Neuronal stem cell (in vitro differentiated cells): Measurements from ENCODE around the gene PACS2.

Source experiments
- DNase-seq: peaks from one replicate; pipeline ENCODE4 v3.0.0-alpha.2; 2013; ENCODE audit warnings: low spot score
- H2AFZ ChIP-seq: one replicate; pipeline ENCODE4 v1.6.1; 2013; ENCODE audit warnings: mild to moderate bottlenecking, low read length, inconsistent platforms
- H2AK5ac ChIP-seq: 2 replicates; pipeline ENCODE4 v1.6.1; 2013; ENCODE audit warnings: low read depth, mild to moderate bottlenecking, inconsistent platforms, low read length, moderate library complexity, mixed read lengths
- H2BK120ac ChIP-seq: 2 replicates; pipeline ENCODE4 v1.6.1; 2013; ENCODE audit warnings: low read depth, mild to moderate bottlenecking, inconsistent platforms, low read length, moderate library complexity, mixed read lengths
- H2BK12ac ChIP-seq: one replicate; pipeline ENCODE4 v1.6.1; 2013; ENCODE audit warnings: low read length, inconsistent platforms
- H2BK15ac ChIP-seq: 2 replicates; pipeline ENCODE4 v1.6.1; 2013; ENCODE audit warnings: mild to moderate bottlenecking, low read length, inconsistent platforms, mixed read lengths
- H2BK5ac ChIP-seq: one replicate; pipeline ENCODE4 v1.6.1; 2013; ENCODE audit warnings: inconsistent platforms, mild to moderate bottlenecking, low read length, moderate library complexity
- H3K14ac ChIP-seq: one replicate; pipeline ENCODE4 v1.6.1; 2013; ENCODE audit warnings: low read length, inconsistent platforms
- H3K18ac ChIP-seq: 2 replicates; pipeline ENCODE4 v1.6.1; 2013; ENCODE audit warnings: low read length, inconsistent platforms
- H3K23ac ChIP-seq: 2 replicates; pipeline ENCODE4 v1.6.1; 2013; ENCODE audit warnings: low read depth, mild to moderate bottlenecking, mixed read lengths, low read length, inconsistent platforms; ENCODE audit not compliant: poor library complexity
- H3K27ac ChIP-seq: replicated peaks from 3 replicates; pipeline ENCODE4 v1.5.1; 2013; ENCODE audit warnings: low read length, inconsistent platforms
- H3K27me3 ChIP-seq, 3 experiments: 2 replicates each; pipeline ENCODE4 v1.6.1; 2013; ENCODE audit warnings: low read length in 3 of 3, mild to moderate bottlenecking in 2 of 3, inconsistent platforms in 1 of 3, low read depth in 1 of 3, mixed read lengths in 1 of 3, moderate library complexity in 1 of 3; ENCODE audit not compliant: control insufficient read depth in 3 of 3, insufficient read depth in 3 of 3
- H3K36me3 ChIP-seq, 2 donors: replicated peaks in 1 of 2; 2 replicates each; pipeline ENCODE4 v1.6.1; 2013; ENCODE audit warnings: low read length in 2 of 2; ENCODE audit not compliant: control insufficient read depth in 2 of 2, insufficient read depth in 2 of 2
- H3K4ac ChIP-seq: 2 replicates; pipeline ENCODE4 v1.6.1; 2013; ENCODE audit warnings: inconsistent platforms, mild to moderate bottlenecking, low read length, moderate library complexity
- H3K4me1 ChIP-seq, 2 donors: 1 replicate in 1 of 2; 2 replicates in 1 of 2; pipeline ENCODE4 v1.6.1; 2013; ENCODE audit warnings: low read length in 2 of 2, low read depth in 1 of 2; ENCODE audit not compliant: control insufficient read depth in 2 of 2, insufficient read depth in 1 of 2
- H3K4me2 ChIP-seq: one replicate; pipeline ENCODE4 v1.6.1; 2013; ENCODE audit warnings: mild to moderate bottlenecking, low read length, inconsistent platforms; ENCODE audit not compliant: insufficient read depth, poor library complexity, severe bottlenecking
- H3K4me3 ChIP-seq, 2 donors: 2 replicates each; pipeline ENCODE4 v1.5.1; 2013; ENCODE audit warnings: low read length in 2 of 2, mild to moderate bottlenecking in 2 of 2, inconsistent platforms in 1 of 2, moderate library complexity in 1 of 2
- H3K79me1 ChIP-seq: one replicate; pipeline ENCODE4 v1.6.1; 2013; ENCODE audit warnings: low read depth, mild to moderate bottlenecking, inconsistent platforms, low read length, moderate library complexity
- H3K9ac ChIP-seq: one replicate; pipeline ENCODE4 v1.6.1; 2013; ENCODE audit warnings: mild to moderate bottlenecking, low read depth, low read length, inconsistent platforms; ENCODE audit not compliant: poor library complexity
- H3K9me3 ChIP-seq, 2 donors: replicated peaks in 1 of 2; 2 replicates each; pipeline versions ENCODE3 to v1.6.1; 2013; ENCODE audit warnings: low read length in 2 of 2, mild to moderate bottlenecking in 2 of 2, inconsistent platforms in 1 of 2, low read depth in 1 of 2, mixed read lengths in 1 of 2, moderate library complexity in 1 of 2; ENCODE audit not compliant: control insufficient read depth in 2 of 2, insufficient read depth in 1 of 2
- H4K8ac ChIP-seq: one replicate; pipeline ENCODE4 v1.6.1; 2013; ENCODE audit warnings: low read depth, mild to moderate bottlenecking, inconsistent platforms, low read length, moderate library complexity
- H4K91ac ChIP-seq: one replicate; pipeline ENCODE4 v1.6.1; 2013; ENCODE audit warnings: low read length, low read depth, mild to moderate bottlenecking, inconsistent platforms; ENCODE audit not compliant: poor library complexity
- WGBS, 2 donors: extraction: QIAGEN DNeasy Blood & Tissue Kit; methylation state at CpG; one replicate each; pipeline ENCODE4 v1.1.7; 2013; ENCODE audit warnings: missing lambda C conversion rate in 2 of 2, mixed read lengths in 1 of 2; ENCODE audit not compliant: insufficient read length in 2 of 2, insufficient replicate concordance in 1 of 2; ENCODE audit errors: extremely low coverage in 2 of 2; 5-methylcytosine and 5-hydroxymethylcytosine counted together

Gene PACS2

GRCh38 chr14:105355850-105356604 lies 41.5 kb downstream of the PACS2 start:
- no peak overlapping the region for H4K91ac ChIP-seq
- H3K79me1 ChIP-seq: no peaks in the 10 kb centered on the region
- no peak overlapping the region for H3K9ac ChIP-seq
- no peak overlapping the region for H2AFZ ChIP-seq
- peaks cover 0 to 12% of the 10 kb centered on the region in 2 donors for H3K4me1 ChIP-seq
- peak overlapping the region; percentile 85 for H3K18ac ChIP-seq
- peak overlapping the region; percentile 19 for H2AK5ac ChIP-seq
- no peak overlapping the region for H2BK15ac ChIP-seq
- DNase-seq: no peak
- no peak overlapping the region for H2BK120ac ChIP-seq
- no peak overlapping the region for H3K4me2 ChIP-seq
- no peak overlapping the region for H2BK12ac ChIP-seq
- peak overlapping the region; percentile 52 for H3K23ac ChIP-seq
- H4K8ac ChIP-seq: no peak overlapping the region
- H3K9me3 ChIP-seq: no peaks in the 10 kb centered on the region
- no peak overlapping the region for H3K4ac ChIP-seq
- no peaks in the 10 kb centered on the region for H3K27me3 ChIP-seq
- no CpG with 5 or more reads among the region's 22 CpGs for WGBS, 2 donors
- no peak overlapping the region for H3K27ac ChIP-seq
- H3K4me3 ChIP-seq: no peak overlapping the region
- H2BK5ac ChIP-seq: no peak overlapping the region
- peak overlapping the region; percentile 38 for H3K14ac ChIP-seq
- H3K36me3 ChIP-seq: peaks cover 3 to 28% of the 10 kb centered on the region in 2 donors

- no peak overlapping the region for H3K4me3 ChIP-seq
- H3K4me1 ChIP-seq: peaks cover 0 to 11% of the 10 kb centered on the region in 2 donors
- peak overlapping the region; percentile 63 for H2AK5ac ChIP-seq
- no peak overlapping the region for H3K23ac ChIP-seq
- WGBS, 2 donors: no CpG with 5 or more reads among the region's 9 CpGs
- H3K36me3 ChIP-seq: peaks cover 3 to 33% of the 10 kb centered on the region in 2 donors
- peak overlapping the region; percentile 92 for H4K8ac ChIP-seq
- no peak overlapping the region for H3K27ac ChIP-seq
- DNase-seq: no peak
- no peak overlapping the region for H2BK12ac ChIP-seq
- H3K14ac ChIP-seq: peak overlapping the region; percentile 94
- peak overlapping the region; percentile 87 for H3K18ac ChIP-seq
- H2BK15ac ChIP-seq: no peak overlapping the region
- no peaks in the 10 kb centered on the region for H3K9me3 ChIP-seq
- no peak overlapping the region for H2AFZ ChIP-seq
- no peaks in the 10 kb centered on the region for H3K27me3 ChIP-seq
- no peak overlapping the region for H2BK120ac ChIP-seq
- H4K91ac ChIP-seq: no peak overlapping the region
- H3K79me1 ChIP-seq: no peaks in the 10 kb centered on the region
- H2BK5ac ChIP-seq: no peak overlapping the region
- H3K4ac ChIP-seq: no peak overlapping the region
- no peak overlapping the region for H3K4me2 ChIP-seq
- H3K9ac ChIP-seq: peak overlapping the region; percentile 60
These were observed 42.4 kb downstream of the PACS2 start for GRCh38 chr14:105356927-105357326.

DNA sequence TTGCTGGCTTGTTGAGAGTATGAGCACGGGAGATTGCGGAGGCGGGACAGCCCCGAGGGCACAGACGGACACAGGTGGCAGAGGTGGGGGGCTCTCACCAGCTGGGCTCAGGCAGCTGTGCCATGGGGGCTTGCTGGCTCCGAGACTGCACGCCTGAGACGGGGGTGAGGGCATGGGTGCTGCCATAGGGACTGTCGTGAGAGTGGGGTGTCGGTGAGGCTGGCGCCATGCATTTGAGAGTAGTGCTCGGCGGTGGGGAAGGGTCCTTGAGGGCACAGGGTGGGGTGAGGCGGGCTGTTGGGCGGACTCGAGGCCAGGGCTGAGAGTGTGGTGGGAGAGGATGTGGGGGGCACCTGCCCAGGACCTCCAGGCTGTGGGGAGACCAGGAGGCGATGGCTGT lies 43.1 kb downstream of the PACS2 start:
- Histone ChIP-seq H2AFZ (no peak overlapping the region), H2BK12ac (peak overlapping the region; percentile 73), H3K9me3 (no peaks in the 10 kb centered on the region), H3K36me3 (peaks cover 3 to 33% of the 10 kb centered on the region in 2 donors), H3K4me2 (no peak overlapping the region), H3K4me1 (peaks cover 0 to 9% of the 10 kb centered on the region in 2 donors), H2BK5ac (no peak overlapping the region), H3K79me1 (no peaks in the 10 kb centered on the region), H3K27ac (no peak overlapping the region), H4K8ac (no peak overlapping the region), H2BK15ac (peak overlapping the region; percentile 49), H3K9ac (no peak overlapping the region), H3K27me3 (no peaks in the 10 kb centered on the region), H3K18ac (peak overlapping the region; percentile 87), H3K14ac (peak overlapping the region; percentile 82), H3K4me3 (no peak overlapping the region), H3K23ac (peak overlapping the region; percentile 80), H2BK120ac (no peak overlapping the region), H4K91ac (no peak overlapping the region), H3K4ac (peak overlapping the region; percentile 76), H2AK5ac (peak overlapping the region; percentile 63)
- WGBS, 2 donors: no CpG with 5 or more reads among the region's 17 CpGs
- DNase-seq: no peak

- Histone ChIP-seq H2AK5ac (peak overlapping the region; percentile 18), H3K4ac (no peak overlapping the region), H4K91ac (no peak overlapping the region), H3K23ac (peak overlapping the region; percentile 80), H3K9me3 (no peaks in the 10 kb centered on the region), H3K14ac (peak overlapping the region; percentile 63), H3K4me3 (no peak overlapping the region), H3K27me3 (no peaks in the 10 kb centered on the region), H4K8ac (peak overlapping the region; percentile 43), H3K79me1 (no peaks in the 10 kb centered on the region), H2AFZ (no peak overlapping the region), H3K4me1 (peaks cover 0 to 9% of the 10 kb centered on the region in 2 donors), H2BK15ac (no peak overlapping the region), H2BK120ac (no peak overlapping the region), H3K27ac (no peak overlapping the region), H3K4me2 (no peak overlapping the region), H3K18ac (peak overlapping the region; percentile 57), H3K9ac (no peak overlapping the region), H3K36me3 (peaks cover 3 to 33% of the 10 kb centered on the region in 2 donors), H2BK12ac (peak overlapping the region; percentile 73), H2BK5ac (no peak overlapping the region)
- no peak for DNase-seq
- no CpG with 5 or more reads among the region's 25 CpGs for WGBS, 2 donors
These were observed 43.7 kb downstream of the PACS2 start for GRCh38 chr14:105358140-105358846.
